Neuronal stem cell (in vitro differentiated cells): ENCODE results near the gene CAPG.

Experiments used
- DNase-seq: peaks from one replicate; pipeline ENCODE4 v3.0.0-alpha.2; 2013; ENCODE audit warnings: low spot score
- H2AFZ ChIP-seq: one replicate; pipeline ENCODE4 v1.6.1; 2013; ENCODE audit warnings: mild to moderate bottlenecking, low read length, inconsistent platforms
- H2AK5ac ChIP-seq: 2 replicates; pipeline ENCODE4 v1.6.1; 2013; ENCODE audit warnings: low read depth, mild to moderate bottlenecking, inconsistent platforms, low read length, moderate library complexity, mixed read lengths
- H2BK120ac ChIP-seq: 2 replicates; pipeline ENCODE4 v1.6.1; 2013; ENCODE audit warnings: low read depth, mild to moderate bottlenecking, inconsistent platforms, low read length, moderate library complexity, mixed read lengths
- H2BK12ac ChIP-seq: one replicate; pipeline ENCODE4 v1.6.1; 2013; ENCODE audit warnings: low read length, inconsistent platforms
- H2BK15ac ChIP-seq: 2 replicates; pipeline ENCODE4 v1.6.1; 2013; ENCODE audit warnings: mild to moderate bottlenecking, low read length, inconsistent platforms, mixed read lengths
- H2BK5ac ChIP-seq: one replicate; pipeline ENCODE4 v1.6.1; 2013; ENCODE audit warnings: inconsistent platforms, mild to moderate bottlenecking, low read length, moderate library complexity
- H3K14ac ChIP-seq: one replicate; pipeline ENCODE4 v1.6.1; 2013; ENCODE audit warnings: low read length, inconsistent platforms
- H3K18ac ChIP-seq: 2 replicates; pipeline ENCODE4 v1.6.1; 2013; ENCODE audit warnings: low read length, inconsistent platforms
- H3K23ac ChIP-seq: 2 replicates; pipeline ENCODE4 v1.6.1; 2013; ENCODE audit warnings: low read depth, mild to moderate bottlenecking, mixed read lengths, low read length, inconsistent platforms; ENCODE audit not compliant: poor library complexity
- H3K27ac ChIP-seq: replicated peaks from 3 replicates; pipeline ENCODE4 v1.5.1; 2013; ENCODE audit warnings: low read length, inconsistent platforms
- H3K27me3 ChIP-seq, 3 experiments: 2 replicates each; pipeline ENCODE4 v1.6.1; 2013; ENCODE audit warnings: low read length in 3 of 3, mild to moderate bottlenecking in 2 of 3, inconsistent platforms in 1 of 3, low read depth in 1 of 3, mixed read lengths in 1 of 3, moderate library complexity in 1 of 3; ENCODE audit not compliant: control insufficient read depth in 3 of 3, insufficient read depth in 3 of 3
- H3K36me3 ChIP-seq, 2 donors: replicated peaks in 1 of 2; 2 replicates each; pipeline ENCODE4 v1.6.1; 2013; ENCODE audit warnings: low read length in 2 of 2; ENCODE audit not compliant: control insufficient read depth in 2 of 2, insufficient read depth in 2 of 2
- H3K4ac ChIP-seq: 2 replicates; pipeline ENCODE4 v1.6.1; 2013; ENCODE audit warnings: inconsistent platforms, mild to moderate bottlenecking, low read length, moderate library complexity
- H3K4me1 ChIP-seq, 2 donors: 1 replicate in 1 of 2; 2 replicates in 1 of 2; pipeline ENCODE4 v1.6.1; 2013; ENCODE audit warnings: low read length in 2 of 2, low read depth in 1 of 2; ENCODE audit not compliant: control insufficient read depth in 2 of 2, insufficient read depth in 1 of 2
- H3K4me2 ChIP-seq: one replicate; pipeline ENCODE4 v1.6.1; 2013; ENCODE audit warnings: mild to moderate bottlenecking, low read length, inconsistent platforms; ENCODE audit not compliant: insufficient read depth, poor library complexity, severe bottlenecking
- H3K4me3 ChIP-seq, 2 donors: 2 replicates each; pipeline ENCODE4 v1.5.1; 2013; ENCODE audit warnings: low read length in 2 of 2, mild to moderate bottlenecking in 2 of 2, inconsistent platforms in 1 of 2, moderate library complexity in 1 of 2
- H3K79me1 ChIP-seq: one replicate; pipeline ENCODE4 v1.6.1; 2013; ENCODE audit warnings: low read depth, mild to moderate bottlenecking, inconsistent platforms, low read length, moderate library complexity
- H3K9ac ChIP-seq: one replicate; pipeline ENCODE4 v1.6.1; 2013; ENCODE audit warnings: mild to moderate bottlenecking, low read depth, low read length, inconsistent platforms; ENCODE audit not compliant: poor library complexity
- H3K9me3 ChIP-seq, 2 donors: replicated peaks in 1 of 2; 2 replicates each; pipeline versions ENCODE3 to v1.6.1; 2013; ENCODE audit warnings: low read length in 2 of 2, mild to moderate bottlenecking in 2 of 2, inconsistent platforms in 1 of 2, low read depth in 1 of 2, mixed read lengths in 1 of 2, moderate library complexity in 1 of 2; ENCODE audit not compliant: control insufficient read depth in 2 of 2, insufficient read depth in 1 of 2
- H4K8ac ChIP-seq: one replicate; pipeline ENCODE4 v1.6.1; 2013; ENCODE audit warnings: low read depth, mild to moderate bottlenecking, inconsistent platforms, low read length, moderate library complexity
- H4K91ac ChIP-seq: one replicate; pipeline ENCODE4 v1.6.1; 2013; ENCODE audit warnings: low read length, low read depth, mild to moderate bottlenecking, inconsistent platforms; ENCODE audit not compliant: poor library complexity
- WGBS, 2 donors: extraction: QIAGEN DNeasy Blood & Tissue Kit; methylation state at CpG; one replicate each; pipeline ENCODE4 v1.1.7; 2013; ENCODE audit warnings: missing lambda C conversion rate in 2 of 2, mixed read lengths in 1 of 2; ENCODE audit not compliant: insufficient read length in 2 of 2, insufficient replicate concordance in 1 of 2; ENCODE audit errors: extremely low coverage in 2 of 2; 5-methylcytosine and 5-hydroxymethylcytosine counted together

Gene CAPG

DNA sequence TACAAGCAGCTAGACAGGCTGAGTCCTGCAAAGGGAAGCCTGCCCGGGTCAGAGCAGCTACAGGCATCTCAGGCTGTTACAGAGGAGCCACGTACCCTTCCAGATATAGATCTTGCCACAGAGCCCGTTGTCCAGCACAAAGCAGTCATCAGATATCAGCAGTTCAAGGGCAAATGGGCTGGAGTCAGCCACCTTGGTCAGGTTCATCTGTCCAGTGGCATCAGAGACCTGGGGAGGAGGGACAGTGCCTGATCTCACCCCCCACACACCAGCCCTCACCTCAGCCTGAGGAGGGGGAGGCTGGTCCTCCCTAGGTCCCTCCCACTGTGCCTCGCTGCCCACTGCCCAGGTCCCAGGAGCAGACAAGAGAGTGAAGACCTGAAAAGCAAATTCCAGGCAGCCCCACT, 12.2 kb downstream of the CAPG start:
- H3K9me3 ChIP-seq: no peaks in the 10 kb centered on the region
- H3K27ac ChIP-seq: no peak overlapping the region
- H4K91ac ChIP-seq: no peak overlapping the region
- H3K9ac ChIP-seq: peak overlapping the region; percentile 46
- H3K23ac ChIP-seq: peak overlapping the region; percentile 44
- H4K8ac ChIP-seq: no peak overlapping the region
- H3K18ac ChIP-seq: no peak overlapping the region
- H2AFZ ChIP-seq: no peak overlapping the region
- peak overlapping the region; percentile 52 for H2AK5ac ChIP-seq
- H3K4ac ChIP-seq: no peak overlapping the region
- peaks cover 0 to 5% of the 10 kb centered on the region in 2 donors for H3K4me1 ChIP-seq
- no peak overlapping the region for H2BK120ac ChIP-seq
- H3K4me2 ChIP-seq: peak overlapping the region; percentile 14
- H3K27me3 ChIP-seq: peaks cover 0 to 2% (median 0%) of the 10 kb centered on the region in 3 experiments
- H3K4me3 ChIP-seq: no peak overlapping the region
- no peak for DNase-seq
- peak overlapping the region; percentile 6 for H2BK12ac ChIP-seq
- no peaks in the 10 kb centered on the region for H3K36me3 ChIP-seq
- no CpG with 5 or more reads among the region's 4 CpGs for WGBS, 2 donors
- H3K14ac ChIP-seq: no peak overlapping the region
- peaks cover 2% of the 10 kb centered on the region for H3K79me1 ChIP-seq
- no peak overlapping the region for H2BK15ac ChIP-seq
- H2BK5ac ChIP-seq: no peak overlapping the region

- DNase-seq: no peak
- no peak overlapping the region for H3K9ac ChIP-seq
- H2BK15ac ChIP-seq: no peak overlapping the region
- no peak overlapping the region for H2AK5ac ChIP-seq
- no peak overlapping the region for H2BK120ac ChIP-seq
- no peaks in the 10 kb centered on the region for H3K36me3 ChIP-seq
- H2BK12ac ChIP-seq: no peak overlapping the region
- H4K91ac ChIP-seq: no peak overlapping the region
- H2BK5ac ChIP-seq: no peak overlapping the region
- H2AFZ ChIP-seq: peak overlapping the region; percentile 12
- no peak overlapping the region for H4K8ac ChIP-seq
- H3K14ac ChIP-seq: no peak overlapping the region
- H3K4ac ChIP-seq: no peak overlapping the region
- peaks cover 2 to 5% of the 10 kb centered on the region in 2 donors for H3K4me1 ChIP-seq
- H3K18ac ChIP-seq: no peak overlapping the region
- no peak overlapping the region for H3K23ac ChIP-seq
- H3K79me1 ChIP-seq: peaks cover 2% of the 10 kb centered on the region
- H3K27me3 ChIP-seq: peaks cover 0 to 2% (median 0%) of the 10 kb centered on the region in 3 experiments
- no peak overlapping the region for H3K4me2 ChIP-seq
- no peaks in the 10 kb centered on the region for H3K9me3 ChIP-seq
- WGBS, 2 donors: no CpG with 5 or more reads among the region's 5 CpGs
- no peak overlapping the region for H3K27ac ChIP-seq
- H3K4me3 ChIP-seq: no peak overlapping the region
Observed at GRCh38 chr2:85396531-85397470, 13.4 kb downstream of the CAPG start.

- no peaks in the 10 kb centered on the region for H3K9me3 ChIP-seq
- H2AFZ ChIP-seq: no peak overlapping the region
- no peak overlapping the region for H2BK15ac ChIP-seq
- no CpG with 5 or more reads among the region's 14 CpGs for WGBS, 2 donors
- no peak overlapping the region for H2BK5ac ChIP-seq
- H3K4ac ChIP-seq: no peak overlapping the region
- no peak overlapping the region for H3K14ac ChIP-seq
- H3K23ac ChIP-seq: no peak overlapping the region
- no peak overlapping the region for H3K4me3 ChIP-seq
- no peak overlapping the region for H4K8ac ChIP-seq
- H3K4me1 ChIP-seq: peaks cover 2 to 5% of the 10 kb centered on the region in 2 donors
- DNase-seq: no peak
- H4K91ac ChIP-seq: no peak overlapping the region
- H3K4me2 ChIP-seq: no peak overlapping the region
- no peak overlapping the region for H2BK12ac ChIP-seq
- H3K18ac ChIP-seq: no peak overlapping the region
- no peak overlapping the region for H2AK5ac ChIP-seq
- H3K79me1 ChIP-seq: peaks cover 2% of the 10 kb centered on the region
- H2BK120ac ChIP-seq: no peak overlapping the region
- H3K27ac ChIP-seq: no peak overlapping the region
- no peak overlapping the region for H3K9ac ChIP-seq
- no peaks in the 10 kb centered on the region for H3K27me3 ChIP-seq
- peaks cover 0 to 1% of the 10 kb centered on the region in 2 donors for H3K36me3 ChIP-seq
Observed at GRCh38 chr2:85395912-85396475, 14.2 kb downstream of the CAPG start.

- H3K9ac ChIP-seq: peak overlapping the region; percentile 10
- no peak overlapping the region for H3K27ac ChIP-seq
- H3K36me3 ChIP-seq: peaks cover 5 to 6% of the 10 kb centered on the region in 2 donors
- H3K79me1 ChIP-seq: peaks cover 2% of the 10 kb centered on the region
- no peak overlapping the region for H3K4me3 ChIP-seq
- no peak for DNase-seq
- H3K23ac ChIP-seq: no peak overlapping the region
- peaks cover 2 to 5% of the 10 kb centered on the region in 2 donors for H3K4me1 ChIP-seq
- H2BK120ac ChIP-seq: no peak overlapping the region
- H3K18ac ChIP-seq: peak overlapping the region; percentile 9
- H3K14ac ChIP-seq: no peak overlapping the region
- WGBS, 2 donors: no CpG with 5 or more reads among the region's 6 CpGs
- no peak overlapping the region for H3K4ac ChIP-seq
- no peak overlapping the region for H2BK12ac ChIP-seq
- no peak overlapping the region for H3K4me2 ChIP-seq
- no peaks in the 10 kb centered on the region for H3K27me3 ChIP-seq
- no peak overlapping the region for H2AFZ ChIP-seq
- no peaks in the 10 kb centered on the region for H3K9me3 ChIP-seq
- H4K8ac ChIP-seq: no peak overlapping the region
- H2AK5ac ChIP-seq: no peak overlapping the region
- H2BK15ac ChIP-seq: no peak overlapping the region
- no peak overlapping the region for H2BK5ac ChIP-seq
- H4K91ac ChIP-seq: no peak overlapping the region
Observed at GRCh38 chr2:85394976-85395375, 15.2 kb downstream of the CAPG start.
